ENCODE results near the gene PTPN14. TPM values are rescaled to one million over a fixed set of nuclear protein-coding genes. Genes with fewer than 3 reads are reported as not detected.

PTPN14 gene
- total RNA-seq, 1 experiment from 2014 or later: 243 TPM

DNA sequence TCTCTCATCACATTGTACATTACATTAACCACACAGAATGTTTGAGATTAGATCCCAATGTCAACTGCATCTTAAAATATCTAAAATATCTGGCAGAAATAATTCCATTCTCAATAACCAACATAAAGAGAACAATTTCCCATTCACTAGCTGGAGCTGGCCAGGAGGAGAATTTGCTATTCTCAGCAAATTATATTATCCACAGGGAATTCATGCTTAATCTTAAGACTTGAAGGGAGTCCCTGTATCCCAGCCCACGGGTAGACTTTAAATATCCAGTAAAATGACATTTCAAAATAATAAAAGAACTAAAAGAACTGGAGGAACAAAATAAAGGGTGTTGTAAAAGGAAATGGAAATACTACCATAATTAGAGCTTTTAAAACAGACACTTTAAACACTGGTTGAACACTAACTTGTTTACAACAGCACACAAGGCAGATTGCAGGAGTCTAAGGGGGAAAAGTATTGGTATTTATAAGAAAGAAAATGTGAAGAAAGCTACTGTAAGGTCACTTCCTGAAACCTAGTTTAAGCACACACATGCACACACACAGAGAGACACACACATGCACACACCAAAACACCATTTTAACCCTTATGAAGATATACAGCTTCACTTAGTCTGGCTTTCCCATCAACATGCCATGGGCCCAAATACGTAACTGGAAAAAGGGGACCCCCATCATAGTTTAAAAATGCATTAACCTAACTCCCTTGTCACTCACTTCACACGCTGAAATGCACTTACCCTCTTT lies 107.0 kb downstream of the PTPN14 start:
- no TSS peak for BruUV-seq (replicated peaks)
- Mint-ChIP-seq H3K4me3 (ENCODE audit: unreplicated experiment) (no peak overlapping the region), H3K9me3 (ENCODE audit: unreplicated experiment) (no peaks in the 10 kb centered on the region), H3K4me1 (ENCODE audit: insufficient read depth, unreplicated experiment) (peaks cover 70% of the 10 kb centered on the region), H3K36me3 (ENCODE audit: insufficient read depth, unreplicated experiment) (peaks cover 50% of the 10 kb centered on the region), H3K27ac (ENCODE audit: low read depth, unreplicated experiment) (peak overlapping the region; percentile 81), H3K27me3 (ENCODE audit: insufficient read depth, unreplicated experiment) (no peaks in the 10 kb centered on the region)
- TF ChIP-seq, protein P1, sequence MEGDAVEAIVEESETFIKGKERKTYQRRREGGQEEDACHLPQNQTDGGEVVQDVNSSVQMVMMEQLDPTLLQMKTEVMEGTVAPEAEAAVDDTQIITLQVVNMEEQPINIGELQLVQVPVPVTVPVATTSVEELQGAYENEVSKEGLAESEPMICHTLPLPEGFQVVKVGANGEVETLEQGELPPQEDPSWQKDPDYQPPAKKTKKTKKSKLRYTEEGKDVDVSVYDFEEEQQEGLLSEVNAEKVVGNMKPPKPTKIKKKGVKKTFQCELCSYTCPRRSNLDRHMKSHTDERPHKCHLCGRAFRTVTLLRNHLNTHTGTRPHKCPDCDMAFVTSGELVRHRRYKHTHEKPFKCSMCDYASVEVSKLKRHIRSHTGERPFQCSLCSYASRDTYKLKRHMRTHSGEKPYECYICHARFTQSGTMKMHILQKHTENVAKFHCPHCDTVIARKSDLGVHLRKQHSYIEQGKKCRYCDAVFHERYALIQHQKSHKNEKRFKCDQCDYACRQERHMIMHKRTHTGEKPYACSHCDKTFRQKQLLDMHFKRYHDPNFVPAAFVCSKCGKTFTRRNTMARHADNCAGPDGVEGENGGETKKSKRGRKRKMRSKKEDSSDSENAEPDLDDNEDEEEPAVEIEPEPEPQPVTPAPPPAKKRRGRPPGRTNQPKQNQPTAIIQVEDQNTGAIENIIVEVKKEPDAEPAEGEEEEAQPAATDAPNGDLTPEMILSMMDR (IDR thresholded peaks at IDR 0.05; ENCODE audit: unreplicated experiment): no peak
- POLR2A ChIA-PET: interaction anchor here (0.6 to 15.7 kb wide), 18 partner anchors 10 to 160 kb away, joined by 3 to 843 read pairs (median 8); partner anchors contain the start of gene PTPN14
- intact Hi-C loops (cut with micrococcal nuclease): no loop called here
- CTCF ChIA-PET: interaction anchor here (0.6 to 7.3 kb wide), 10 partner anchors 9 to 139 kb away, joined by 3 to 67 read pairs (median 4); partner anchors contain the start of gene PTPN14
- no peak for DNase-seq (ENCODE audit: unreplicated experiment)

DNA sequence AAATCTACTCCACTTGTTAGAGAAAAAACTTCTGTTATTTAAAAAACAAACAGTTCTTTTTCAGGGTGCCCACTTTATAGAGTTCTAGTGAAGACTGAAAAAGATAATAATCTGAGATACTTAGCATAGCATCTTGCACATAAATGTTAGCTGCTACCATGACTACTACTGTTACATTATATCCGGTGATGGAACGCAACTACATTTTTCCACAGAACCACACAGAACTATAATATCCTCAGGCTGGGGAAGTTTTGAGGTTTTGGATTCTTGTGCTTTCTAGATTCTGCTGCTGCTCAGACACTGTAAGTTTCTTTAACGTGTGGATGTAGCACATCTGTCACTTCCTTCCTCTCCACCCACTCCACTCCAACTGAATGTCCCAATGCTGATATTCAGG lies 110.3 kb downstream of the PTPN14 start:
- intact Hi-C loops (cut with micrococcal nuclease): loop anchor here (2.0 kb wide), 1 partner anchor 24 kb away; no protein-coding TSS in a partner anchor
- no peaks in the 10 kb centered on the region for H3K27me3 Mint-ChIP-seq (ENCODE audit: insufficient read depth, unreplicated experiment)
- TF ChIP-seq, protein P1 (IDR thresholded peaks at IDR 0.05; ENCODE audit: unreplicated experiment): no peak
- DNase-seq (ENCODE audit: unreplicated experiment): peak; percentile 76
- POLR2A ChIA-PET: interaction anchor here (1.0 to 15.7 kb wide), 15 partner anchors 9 to 141 kb away, joined by 3 to 843 read pairs (median 79); partner anchors contain the start of gene PTPN14
- CTCF ChIA-PET: interaction anchor here (0.6 to 7.3 kb wide), 6 partner anchors 12 to 1191 kb away, joined by 3 to 67 read pairs (median 32); partner anchors contain the start of gene PTPN14
- peak overlapping the region; percentile 65 for H3K4me3 Mint-ChIP-seq (ENCODE audit: unreplicated experiment)
- H3K9me3 Mint-ChIP-seq (ENCODE audit: unreplicated experiment): no peaks in the 10 kb centered on the region
- no TSS peak for BruUV-seq (replicated peaks)
- peaks cover 69% of the 10 kb centered on the region for H3K4me1 Mint-ChIP-seq (ENCODE audit: insufficient read depth, unreplicated experiment)
- H3K36me3 Mint-ChIP-seq (ENCODE audit: insufficient read depth, unreplicated experiment): peaks cover 45% of the 10 kb centered on the region
- H3K27ac Mint-ChIP-seq (ENCODE audit: low read depth, unreplicated experiment): peak overlapping the region; percentile 99

DNA sequence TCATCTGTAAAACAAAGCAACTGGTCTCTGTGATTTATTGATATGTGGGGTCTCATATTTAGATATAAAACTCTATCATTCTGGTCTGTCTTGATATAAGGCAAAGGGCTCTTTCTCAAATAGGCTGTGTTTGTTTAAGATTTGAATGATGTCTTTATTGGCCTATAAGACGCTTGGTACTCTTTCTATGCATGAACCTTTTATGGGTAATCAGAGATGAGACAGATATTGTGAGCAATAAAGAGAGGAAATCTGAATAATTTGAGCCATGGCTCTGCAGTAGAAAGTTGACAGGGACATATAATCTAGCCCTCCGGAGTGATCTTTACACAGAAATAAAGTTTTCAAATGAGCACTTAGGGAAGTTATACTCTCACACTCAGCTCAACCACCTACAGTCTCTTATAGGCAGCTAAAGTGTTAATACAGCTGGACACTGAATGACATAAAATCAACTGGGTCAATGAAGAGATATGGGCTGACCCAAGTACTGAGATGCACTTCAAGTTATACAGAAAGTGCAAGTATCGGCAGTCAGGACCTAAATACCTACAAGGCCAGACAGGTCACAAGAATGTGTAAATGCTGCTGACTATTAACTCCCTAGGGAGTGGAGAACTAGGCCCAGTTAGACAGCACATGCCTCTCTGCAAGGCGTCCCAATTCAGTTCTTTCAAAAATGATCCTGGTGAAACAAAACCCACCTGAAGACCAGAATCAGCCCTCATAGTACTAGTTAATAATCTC lies 111.0 kb downstream of the PTPN14 start:
- TF ChIP-seq, protein P1 (IDR thresholded peaks at IDR 0.05; ENCODE audit: unreplicated experiment): no peak
- ChIA-PET CTCF (interaction anchor here (0.6 to 7.3 kb wide), 16 partner anchors 9 to 1118 kb away, joined by 3 to 67 read pairs (median 7); partner anchors contain the start of gene PTPN14), POLR2A (interaction anchor here (0.6 to 15.7 kb wide), 32 partner anchors 10 to 694 kb away, joined by 3 to 843 read pairs (median 7); partner anchors contain the start of gene PTPN14)
- Mint-ChIP-seq H3K27ac (ENCODE audit: low read depth, unreplicated experiment) (peak overlapping the region; percentile 99), H3K27me3 (ENCODE audit: insufficient read depth, unreplicated experiment) (no peaks in the 10 kb centered on the region), H3K36me3 (ENCODE audit: insufficient read depth, unreplicated experiment) (peaks cover 52% of the 10 kb centered on the region), H3K4me1 (ENCODE audit: insufficient read depth, unreplicated experiment) (peaks cover 66% of the 10 kb centered on the region), H3K9me3 (ENCODE audit: unreplicated experiment) (no peaks in the 10 kb centered on the region), H3K4me3 (ENCODE audit: unreplicated experiment) (peak overlapping the region; percentile 65)
- BruUV-seq (replicated peaks): no TSS peak
- intact Hi-C loops (cut with micrococcal nuclease): loop anchor here (2.0 kb wide), 1 partner anchor 24 kb away; no protein-coding TSS in a partner anchor
- peak; percentile 47 for DNase-seq (ENCODE audit: unreplicated experiment)

Data from MCF 10A (cell line).